Measurements from ENCODE around the gene ASCL3.

Gene ASCL3

DNA sequence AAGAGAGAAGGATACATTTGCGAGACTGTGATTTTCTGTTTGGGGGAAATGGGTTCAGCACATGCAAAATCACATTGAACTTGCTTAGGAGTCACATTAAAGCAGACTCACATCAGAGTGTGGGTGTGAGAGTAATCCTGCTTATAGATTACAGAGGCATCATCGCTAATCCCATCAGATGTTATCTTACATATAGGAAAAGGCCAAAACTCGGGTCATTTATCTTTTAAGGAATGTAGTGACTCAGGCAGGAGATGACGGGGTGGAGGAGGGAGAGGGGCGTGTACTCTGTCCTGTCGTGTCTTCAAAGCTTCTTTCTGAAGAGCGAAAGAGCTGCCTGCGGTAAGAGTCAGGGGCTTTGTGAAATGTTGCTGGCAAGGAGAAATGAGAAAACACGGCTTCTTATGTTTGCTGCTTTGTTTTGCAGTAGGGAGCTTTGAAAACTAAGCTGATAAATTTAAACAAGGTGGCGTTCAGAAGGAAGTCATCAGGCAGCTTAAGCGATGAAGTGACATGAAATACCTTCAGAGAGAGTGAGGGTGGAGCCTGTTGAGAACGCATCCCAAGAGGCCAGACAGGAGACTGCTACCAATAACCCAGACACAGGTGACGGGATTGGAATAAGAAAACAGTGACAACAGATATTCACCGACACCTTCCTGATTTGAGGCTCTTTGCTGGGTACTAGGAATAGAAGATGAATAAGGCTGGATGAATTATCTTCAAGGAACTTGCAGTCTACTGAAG is 7.9 kb downstream of the ASCL3 start:
- Histone ChIP-seq H2AFZ (ENCODE audit: low read depth, low read length) (no peak overlapping the region), H3K4me3 (ENCODE audit: low read length) (no peak overlapping the region), H3K9me3 (ENCODE audit: low read length) (no peaks in the 10 kb centered on the region), H3K4me1 (ENCODE audit: insufficient read depth, low read length) (peaks cover 3% of the 10 kb centered on the region), H3K27me3 (ENCODE audit: insufficient read depth, low read length) (no peaks in the 10 kb centered on the region), H3K36me3 (ENCODE audit: insufficient read depth, low read length) (no peaks in the 10 kb centered on the region)

DNA sequence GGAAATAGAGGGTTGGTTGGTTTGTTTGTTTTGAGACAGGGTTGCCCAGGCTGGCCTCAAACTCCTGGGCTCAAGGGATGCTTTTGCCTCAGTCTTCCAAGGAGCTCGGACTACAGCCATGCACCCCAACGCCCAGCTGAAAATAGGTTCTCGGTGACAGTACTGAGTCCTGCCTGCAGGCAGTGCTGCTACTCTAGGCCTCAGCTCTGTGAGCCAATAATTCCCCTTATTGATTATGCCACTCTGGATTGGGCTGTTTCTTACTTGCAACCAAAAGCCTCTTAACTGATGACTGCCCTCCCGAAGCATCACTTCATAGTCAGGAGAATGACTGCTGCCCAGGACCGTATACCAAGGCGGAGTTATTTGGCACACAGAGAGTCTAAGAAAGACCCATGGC is 8.9 kb downstream of the ASCL3 start:
- no peaks in the 10 kb centered on the region for H3K9me3 ChIP-seq (ENCODE audit: low read length)
- peaks cover 3% of the 10 kb centered on the region for H3K4me1 ChIP-seq (ENCODE audit: insufficient read depth, low read length)
- no peak overlapping the region for H2AFZ ChIP-seq (ENCODE audit: low read depth, low read length)
- no peaks in the 10 kb centered on the region for H3K36me3 ChIP-seq (ENCODE audit: insufficient read depth, low read length)
- no peaks in the 10 kb centered on the region for H3K27me3 ChIP-seq (ENCODE audit: insufficient read depth, low read length)
- H3K4me3 ChIP-seq (ENCODE audit: low read length): no peak overlapping the region

DNA sequence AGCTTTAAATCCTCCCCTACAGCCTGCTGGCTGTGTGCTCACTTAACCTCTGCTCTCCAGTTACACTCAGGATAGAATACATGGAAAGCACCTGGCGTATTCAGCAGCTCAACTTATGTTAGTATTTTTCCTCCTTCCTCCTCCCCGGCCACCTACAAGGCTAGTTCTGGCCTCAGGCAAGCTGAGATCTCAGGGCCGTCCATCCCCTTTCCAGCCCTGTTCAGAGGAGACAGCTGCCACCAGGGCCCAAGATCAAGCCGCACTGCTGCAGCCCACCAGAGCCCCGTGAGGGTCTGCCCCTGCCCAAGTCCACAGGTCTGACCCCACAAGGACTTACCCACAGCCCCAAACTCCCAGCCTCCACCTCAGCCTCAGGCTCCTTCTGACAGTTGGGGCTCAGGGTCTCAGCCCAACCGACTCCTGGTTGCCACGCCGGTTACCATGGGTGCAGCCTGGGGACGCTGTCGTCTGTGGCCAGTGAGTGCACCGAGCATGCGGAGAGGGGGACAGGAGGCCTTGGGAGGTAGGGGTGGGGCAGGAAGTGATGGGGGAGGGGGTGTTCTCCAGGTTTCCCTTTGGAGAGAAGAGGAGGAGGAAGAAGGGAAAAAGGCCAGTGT is 10.1 kb downstream of the ASCL3 start, which contains the start of gene C11orf16:
Gene C11orf16, minus strand, starts transcription at position 384 of the 617 bp plus-strand sequence. CDS start 639 bp downstream, outside the sequence.
- no peaks in the 10 kb centered on the region for H3K9me3 ChIP-seq (ENCODE audit: low read length)
- H3K27me3 ChIP-seq (ENCODE audit: insufficient read depth, low read length): no peaks in the 10 kb centered on the region
- no peaks in the 10 kb centered on the region for H3K36me3 ChIP-seq (ENCODE audit: insufficient read depth, low read length)
- peaks cover 3% of the 10 kb centered on the region for H3K4me1 ChIP-seq (ENCODE audit: insufficient read depth, low read length)
- H3K4me3 ChIP-seq (ENCODE audit: low read length): no peak within 1 kb of the TSS
- H2AFZ ChIP-seq (ENCODE audit: low read depth, low read length): no peak within 1 kb of the TSS

DNA sequence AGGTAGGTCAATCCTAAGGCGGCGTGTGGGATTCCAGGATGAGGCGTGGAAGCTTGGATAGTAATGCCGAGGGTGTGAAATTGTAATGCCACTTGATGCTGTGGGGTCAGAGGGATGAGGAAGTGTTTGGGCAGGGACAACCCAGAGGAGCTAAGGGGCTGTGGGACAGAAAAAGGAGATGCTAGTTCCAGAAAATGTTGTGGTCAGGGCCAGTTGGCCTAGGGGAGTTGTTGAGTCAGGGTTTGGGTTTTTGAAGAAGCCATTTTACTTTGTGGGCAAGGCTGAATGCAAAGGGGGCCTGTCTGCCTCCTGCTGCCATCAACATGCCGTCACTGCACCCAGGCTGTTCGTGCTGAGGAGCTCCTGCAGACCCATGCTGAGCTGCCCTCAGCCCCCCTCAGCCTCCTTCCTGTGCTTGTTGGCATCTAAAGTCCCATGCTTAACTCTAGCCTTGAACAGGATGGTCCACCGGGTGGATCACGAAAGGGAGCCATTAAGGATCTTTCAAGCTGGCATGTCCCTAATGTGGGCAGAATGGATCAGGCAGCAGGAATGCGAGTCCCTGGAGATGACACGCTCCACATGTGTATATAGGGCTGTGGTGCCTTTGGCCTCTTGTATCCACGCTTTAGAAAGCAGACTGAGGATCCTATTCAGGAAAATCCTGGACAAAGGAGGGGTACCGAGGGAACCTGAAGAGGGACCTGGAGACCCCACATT is 12.2 kb downstream of the ASCL3 start:
- Histone ChIP-seq H3K27me3 (ENCODE audit: insufficient read depth, low read length) (no peaks in the 10 kb centered on the region), H2AFZ (ENCODE audit: low read depth, low read length) (no peak overlapping the region), H3K4me1 (ENCODE audit: insufficient read depth, low read length) (peaks cover 3% of the 10 kb centered on the region), H3K9me3 (ENCODE audit: low read length) (no peaks in the 10 kb centered on the region), H3K36me3 (ENCODE audit: insufficient read depth, low read length) (no peaks in the 10 kb centered on the region), H3K4me3 (ENCODE audit: low read length) (no peak overlapping the region)

DNA sequence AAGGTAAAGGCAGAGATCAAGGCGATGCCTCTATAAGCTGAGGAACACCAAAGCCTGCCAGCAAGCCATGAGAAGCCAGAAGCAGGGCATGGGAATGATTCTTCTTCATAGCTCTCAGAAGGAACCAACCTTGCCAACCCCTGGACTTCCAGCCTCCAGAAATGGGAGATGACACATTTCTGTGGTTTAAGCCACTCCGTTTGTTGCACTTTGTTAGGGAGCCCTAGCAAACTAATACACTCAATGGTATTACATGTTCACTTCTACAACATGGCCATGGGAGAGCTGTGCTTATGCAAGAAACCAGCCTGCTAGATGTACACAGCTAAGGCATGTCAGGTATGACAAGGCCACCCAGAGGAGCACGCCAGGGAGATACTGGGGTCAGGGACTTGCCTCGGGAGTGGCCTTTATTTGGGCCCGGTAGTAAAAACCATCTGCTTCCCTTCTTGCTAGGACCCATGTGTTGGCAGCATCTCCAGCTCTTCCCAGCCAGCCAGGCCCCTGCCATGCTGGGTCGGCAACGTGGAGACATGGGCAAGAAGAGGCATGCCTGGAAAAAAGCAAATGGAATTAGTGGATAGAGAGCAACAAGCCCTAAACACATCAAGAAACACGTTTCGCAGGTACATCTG is 13.7 kb downstream of the ASCL3 start:
- no peak overlapping the region for H3K4me3 ChIP-seq (ENCODE audit: low read length)
- H3K27me3 ChIP-seq (ENCODE audit: insufficient read depth, low read length): no peaks in the 10 kb centered on the region
- H3K36me3 ChIP-seq (ENCODE audit: insufficient read depth, low read length): peaks cover 4% of the 10 kb centered on the region
- H3K9me3 ChIP-seq (ENCODE audit: low read length): no peaks in the 10 kb centered on the region
- H2AFZ ChIP-seq (ENCODE audit: low read depth, low read length): no peak overlapping the region
- no peaks in the 10 kb centered on the region for H3K4me1 ChIP-seq (ENCODE audit: insufficient read depth, low read length)

DNA sequence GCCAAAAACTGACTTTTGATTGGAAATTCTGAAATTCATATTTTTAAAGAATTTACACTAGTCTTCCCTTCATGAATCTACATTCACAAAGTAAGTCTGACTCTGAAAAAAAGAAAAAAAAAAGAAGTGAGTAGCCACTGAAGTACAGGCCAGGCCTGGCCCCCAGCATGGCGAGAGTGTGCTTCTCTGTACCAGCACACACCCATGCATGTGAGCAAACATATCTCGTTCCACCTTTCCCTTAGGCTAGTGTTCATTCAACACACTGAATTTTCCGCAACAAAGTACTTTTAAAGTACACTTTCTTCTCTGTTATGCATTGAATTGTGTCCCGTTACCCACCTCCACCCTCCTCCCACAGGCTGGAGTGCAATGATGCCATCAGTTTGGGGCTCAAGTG is 14.6 kb downstream of the ASCL3 start:
- Histone ChIP-seq H3K27me3 (ENCODE audit: insufficient read depth, low read length) (no peaks in the 10 kb centered on the region), H3K9me3 (ENCODE audit: low read length) (no peaks in the 10 kb centered on the region), H3K4me3 (ENCODE audit: low read length) (no peak overlapping the region), H2AFZ (ENCODE audit: low read depth, low read length) (no peak overlapping the region), H3K4me1 (ENCODE audit: insufficient read depth, low read length) (no peaks in the 10 kb centered on the region), H3K36me3 (ENCODE audit: insufficient read depth, low read length) (peaks cover 4% of the 10 kb centered on the region)

DNA sequence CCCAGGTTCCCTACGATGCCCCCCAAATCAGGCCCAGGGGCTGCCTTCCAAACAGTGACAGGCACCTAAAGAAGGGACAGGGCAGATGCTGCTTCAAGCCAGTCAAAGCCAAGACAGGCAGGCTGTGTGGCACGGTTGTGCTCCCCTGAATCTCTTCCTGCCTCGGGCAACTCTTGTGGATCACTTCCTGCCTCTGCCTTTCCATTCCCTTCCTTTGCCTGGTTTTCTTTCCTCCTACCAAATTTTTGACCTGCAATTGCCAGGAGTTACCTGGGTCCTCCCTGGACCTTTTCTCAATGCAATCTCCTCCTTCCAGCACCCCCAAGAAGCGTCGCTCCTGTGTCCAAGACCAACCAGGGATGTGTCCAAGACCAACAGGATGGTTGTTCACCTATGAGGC is 15.6 kb downstream of the ASCL3 start:
- no peak overlapping the region for H2AFZ ChIP-seq (ENCODE audit: low read depth, low read length)
- H3K9me3 ChIP-seq (ENCODE audit: low read length): no peaks in the 10 kb centered on the region
- no peaks in the 10 kb centered on the region for H3K4me1 ChIP-seq (ENCODE audit: insufficient read depth, low read length)
- peaks cover 10% of the 10 kb centered on the region for H3K36me3 ChIP-seq (ENCODE audit: insufficient read depth, low read length)
- H3K27me3 ChIP-seq (ENCODE audit: insufficient read depth, low read length): no peaks in the 10 kb centered on the region
- no peak overlapping the region for H3K4me3 ChIP-seq (ENCODE audit: low read length)

DNA sequence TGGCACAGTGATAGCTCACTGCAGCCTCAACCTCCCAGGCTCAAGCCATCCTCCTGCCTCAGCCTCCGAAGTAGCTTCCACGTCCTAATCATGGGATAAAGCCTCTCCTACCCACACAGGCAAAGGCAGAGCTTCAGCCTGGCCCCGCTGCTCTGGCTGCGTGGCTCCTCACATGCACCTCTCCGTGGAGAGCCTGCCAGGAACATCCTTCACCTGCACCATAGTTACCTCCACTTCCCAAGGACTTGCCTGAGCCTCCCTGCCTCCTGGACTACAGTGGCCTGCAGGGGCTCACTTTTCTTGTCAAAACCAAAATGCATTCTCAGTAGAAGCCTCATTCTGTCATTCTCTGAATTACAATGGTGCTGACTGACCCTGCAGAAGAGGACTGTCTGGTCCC is 16.6 kb downstream of the ASCL3 start:
- Histone ChIP-seq H3K36me3 (ENCODE audit: insufficient read depth, low read length) (peaks cover 15% of the 10 kb centered on the region), H3K27me3 (ENCODE audit: insufficient read depth, low read length) (no peaks in the 10 kb centered on the region), H3K9me3 (ENCODE audit: low read length) (no peaks in the 10 kb centered on the region), H3K4me3 (ENCODE audit: low read length) (no peak overlapping the region), H3K4me1 (ENCODE audit: insufficient read depth, low read length) (no peaks in the 10 kb centered on the region), H2AFZ (ENCODE audit: low read depth, low read length) (no peak overlapping the region)

DNA sequence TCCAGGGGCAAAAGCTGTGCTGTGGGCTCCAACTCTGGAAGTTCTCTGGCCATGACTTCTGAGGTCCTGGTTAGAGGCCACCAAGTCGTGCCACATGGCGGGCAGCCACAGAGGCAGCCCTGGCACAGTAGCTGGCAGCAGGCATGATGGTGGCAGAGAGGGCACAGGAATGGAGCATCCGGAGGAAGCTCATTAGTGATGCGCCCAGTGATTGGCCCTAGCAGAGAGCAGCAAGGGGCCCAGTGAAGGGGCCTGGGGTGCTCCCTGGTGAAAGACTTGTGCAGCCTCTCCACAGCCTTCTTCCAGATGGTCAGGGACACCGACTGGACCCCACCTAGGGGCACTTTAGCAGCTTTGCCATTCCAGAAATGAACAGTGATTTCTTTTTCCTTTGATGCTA is 17.1 kb downstream of the ASCL3 start:
- Histone ChIP-seq H2AFZ (ENCODE audit: low read depth, low read length) (no peak overlapping the region), H3K9me3 (ENCODE audit: low read length) (no peaks in the 10 kb centered on the region), H3K4me3 (ENCODE audit: low read length) (no peak overlapping the region), H3K36me3 (ENCODE audit: insufficient read depth, low read length) (peaks cover 18% of the 10 kb centered on the region), H3K4me1 (ENCODE audit: insufficient read depth, low read length) (no peaks in the 10 kb centered on the region), H3K27me3 (ENCODE audit: insufficient read depth, low read length) (no peaks in the 10 kb centered on the region)

DNA sequence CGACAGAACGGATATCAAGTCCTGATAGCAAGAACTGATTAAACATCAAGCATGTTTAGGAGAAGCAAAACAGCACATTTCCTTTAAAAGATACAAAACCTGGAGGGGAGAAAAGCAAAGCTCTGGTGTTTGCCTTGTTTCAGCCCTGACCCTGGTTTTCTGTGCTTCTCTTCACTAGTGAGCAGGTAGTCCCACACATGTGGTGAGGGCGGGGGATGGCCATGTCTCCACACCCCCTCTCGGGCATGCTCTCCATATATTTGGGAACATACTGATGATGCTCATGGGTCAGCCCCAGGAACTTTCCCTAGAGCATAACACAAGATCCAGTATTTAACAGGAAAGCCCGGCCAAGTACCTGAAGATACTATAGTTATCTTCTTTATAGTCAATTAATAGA is 20.1 kb downstream of the ASCL3 start:
- peaks cover 38% of the 10 kb centered on the region for H3K36me3 ChIP-seq (ENCODE audit: insufficient read depth, low read length)
- no peak overlapping the region for H3K4me3 ChIP-seq (ENCODE audit: low read length)
- H3K9me3 ChIP-seq (ENCODE audit: low read length): no peaks in the 10 kb centered on the region
- H3K4me1 ChIP-seq (ENCODE audit: insufficient read depth, low read length): no peaks in the 10 kb centered on the region
- H2AFZ ChIP-seq (ENCODE audit: low read depth, low read length): no peak overlapping the region
- no peaks in the 10 kb centered on the region for H3K27me3 ChIP-seq (ENCODE audit: insufficient read depth, low read length)

DNA sequence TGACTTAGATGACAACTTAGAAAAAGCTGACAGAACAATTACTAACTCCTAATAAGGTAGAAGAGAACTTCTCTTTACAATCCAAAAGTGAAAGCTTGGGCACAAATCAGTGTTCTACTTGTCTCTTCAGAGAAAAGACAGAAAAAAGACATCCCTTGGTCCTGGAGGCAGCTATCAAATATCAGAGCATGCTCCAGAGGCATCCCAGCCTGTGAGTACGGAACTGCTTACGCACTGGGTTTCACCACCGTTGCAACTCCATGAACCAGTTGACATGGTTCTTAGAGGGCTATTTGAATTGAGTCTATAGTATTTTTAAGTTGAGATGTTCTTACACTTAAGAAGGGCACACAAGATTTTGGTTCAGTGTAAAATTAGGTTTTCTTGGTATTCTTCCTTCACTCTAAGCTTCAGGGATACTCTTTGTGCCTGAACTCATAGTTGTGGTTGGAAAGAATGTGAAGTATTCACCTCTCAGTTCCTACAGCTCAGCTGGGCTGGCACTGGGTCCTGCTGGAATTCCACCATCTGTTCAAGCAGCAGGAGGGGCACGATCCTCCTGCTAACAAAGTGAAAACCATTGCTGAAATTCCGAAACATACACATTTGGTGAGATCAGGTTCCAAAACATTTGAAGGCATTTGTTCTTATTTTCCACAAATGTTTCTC is 25.5 kb downstream of the ASCL3 start:
- H3K9me3 ChIP-seq (ENCODE audit: low read length): no peaks in the 10 kb centered on the region
- peaks cover 47% of the 10 kb centered on the region for H3K36me3 ChIP-seq (ENCODE audit: insufficient read depth, low read length)
- no peak overlapping the region for H3K4me3 ChIP-seq (ENCODE audit: low read length)
- no peak overlapping the region for H2AFZ ChIP-seq (ENCODE audit: low read depth, low read length)
- peaks cover 7% of the 10 kb centered on the region for H3K4me1 ChIP-seq (ENCODE audit: insufficient read depth, low read length)
- no peaks in the 10 kb centered on the region for H3K27me3 ChIP-seq (ENCODE audit: insufficient read depth, low read length)

DNA sequence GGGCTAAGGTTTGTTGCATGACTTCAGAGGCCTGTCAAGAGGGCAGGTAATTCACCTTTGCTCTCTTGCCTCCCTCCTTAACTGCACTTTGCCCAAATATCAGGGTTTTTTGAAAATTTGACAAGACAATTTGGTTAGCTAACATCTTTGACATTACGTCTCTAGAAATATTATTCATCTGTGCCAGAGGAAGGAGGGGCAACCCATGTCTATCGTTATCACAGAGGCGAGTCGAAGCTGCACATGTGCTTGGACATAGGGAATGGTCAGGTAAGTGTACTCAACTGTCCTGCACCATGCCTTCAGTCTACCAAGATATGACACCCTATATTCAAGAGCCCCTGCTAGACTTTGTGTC is 28.2 kb downstream of the ASCL3 start:
- Histone ChIP-seq H3K27me3 (ENCODE audit: insufficient read depth, low read length) (no peaks in the 10 kb centered on the region), H3K36me3 (ENCODE audit: insufficient read depth, low read length) (peaks cover 30% of the 10 kb centered on the region), H3K4me1 (ENCODE audit: insufficient read depth, low read length) (peaks cover 15% of the 10 kb centered on the region), H2AFZ (ENCODE audit: low read depth, low read length) (no peak overlapping the region), H3K4me3 (ENCODE audit: low read length) (no peak overlapping the region), H3K9me3 (ENCODE audit: low read length) (no peaks in the 10 kb centered on the region)

Measured in neuron (in vitro differentiated cells).